NCI-H146 treated with DMSO at 0.1 percent for 48 hours (cell line): ENCODE results near the gene SYVN1.
"Not testable (repeated sequence)": the region's sequence is repeated elsewhere in the genome, so short reads cannot be mapped to it uniquely, and the experiment has no call there.

ENCODE experiments used
- DNase-seq: peaks from one replicate; lab custom pipeline; 2025; ENCODE audit not compliant: unreplicated experiment; lab: John Stamatoyannopoulos, UW

SYVN1 gene

DNA sequence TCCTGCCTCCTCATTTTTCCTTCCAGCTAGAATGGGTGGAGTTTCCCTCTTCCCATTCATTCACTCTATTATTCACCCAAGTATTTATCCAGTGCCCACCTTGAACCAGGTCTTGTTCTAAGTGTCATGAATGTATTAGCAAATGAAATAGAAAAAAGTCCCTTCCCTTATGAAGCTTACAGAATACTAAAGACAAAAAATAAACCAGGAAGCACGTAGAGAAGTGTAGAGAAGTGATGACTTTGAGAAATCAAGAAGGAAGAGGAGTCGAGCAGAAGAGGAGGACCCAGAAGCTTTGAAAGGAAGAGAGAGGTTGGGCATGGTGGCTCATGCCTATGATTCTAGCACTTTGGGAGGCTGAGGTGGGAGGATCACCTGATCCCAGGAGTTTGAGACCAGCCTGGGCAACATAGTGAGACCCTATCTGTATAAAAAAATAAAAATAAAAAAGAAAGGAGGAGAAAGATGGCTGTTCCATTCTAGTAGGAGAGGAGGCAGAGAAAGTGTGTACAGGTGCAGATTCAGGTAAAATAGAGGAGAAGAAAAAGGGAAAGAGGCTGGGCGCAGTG lies 17.1 kb upstream of the SYVN1 start:
- no peak for DNase-seq

DNA sequence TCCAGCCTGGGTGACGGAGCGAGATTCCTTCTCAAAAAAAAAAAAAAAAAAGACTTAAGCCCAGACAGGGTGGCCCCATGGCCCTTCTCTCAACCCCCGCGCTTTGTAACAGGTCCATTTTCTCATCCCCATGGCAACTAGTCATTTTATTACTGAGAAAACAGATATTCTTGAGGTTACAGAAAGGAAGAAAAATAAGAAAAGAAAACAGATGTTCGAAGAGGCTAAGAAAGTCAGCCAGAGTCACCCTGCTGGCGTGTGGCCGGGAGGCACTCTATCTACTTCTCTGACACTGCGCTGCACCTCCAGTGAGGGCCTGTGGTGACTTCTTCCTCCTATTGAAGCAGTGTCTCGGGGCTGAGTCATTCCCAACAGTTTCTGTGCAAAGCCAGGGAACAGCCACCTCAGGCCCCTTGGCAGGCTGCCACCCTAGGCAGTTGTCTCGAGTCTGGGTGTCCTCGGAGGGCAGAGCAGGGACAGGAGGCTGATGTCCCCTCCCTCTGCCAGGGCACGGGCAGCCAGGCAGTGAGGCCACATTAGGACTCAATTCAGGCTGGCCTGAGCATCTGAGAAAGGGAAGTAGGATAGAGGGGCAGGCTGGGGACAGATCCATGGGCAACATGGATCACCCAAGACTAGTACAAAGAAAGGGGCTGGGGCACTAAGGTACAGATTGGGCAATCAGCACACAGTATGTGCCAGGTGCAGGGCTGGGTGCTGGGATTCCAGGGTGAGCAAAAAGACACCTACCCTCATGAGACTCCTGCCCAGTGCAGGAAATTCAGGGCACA lies 16.4 kb upstream of the SYVN1 start:
- DNase-seq = no peak

DNA sequence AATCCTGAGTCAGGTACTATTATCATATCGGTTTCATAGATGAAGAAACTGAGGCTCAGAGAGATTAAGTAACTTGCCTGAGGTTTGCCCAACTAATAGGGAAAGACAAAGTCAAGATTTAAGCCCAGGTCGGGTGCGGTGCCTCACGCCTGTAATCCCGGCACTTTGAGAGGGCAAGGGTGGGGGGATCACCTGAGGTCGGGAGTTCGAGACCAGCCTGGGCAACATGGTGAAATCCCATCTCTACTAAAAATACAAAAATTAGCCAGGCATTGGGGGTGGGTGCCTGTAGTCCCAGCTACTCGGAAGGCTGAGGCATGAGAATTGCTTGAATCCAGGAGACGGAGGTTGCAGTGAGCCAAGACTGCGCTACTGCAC lies 15.8 kb upstream of the SYVN1 start:
- not testable (repeated sequence) for DNase-seq

DNA sequence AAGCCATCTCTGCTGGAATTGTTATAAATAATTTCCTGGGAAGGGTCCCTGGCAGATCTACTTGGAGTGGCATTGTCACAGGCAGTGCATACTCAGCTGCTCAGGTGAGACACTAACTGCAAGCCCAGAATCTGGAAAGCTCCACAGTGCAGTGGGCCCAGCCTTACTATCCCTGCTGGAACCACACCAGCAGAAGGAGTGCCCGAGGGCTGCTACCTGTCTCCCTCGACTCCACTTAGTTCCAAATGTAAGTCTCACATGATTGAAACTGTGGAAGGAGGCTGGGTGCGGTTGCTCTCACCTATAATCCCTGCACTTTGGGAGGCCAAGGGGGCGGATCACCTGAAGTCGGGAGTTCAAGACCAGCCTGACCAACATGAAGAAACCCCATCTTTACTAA lies 14.3 kb upstream of the SYVN1 start:
- DNase-seq = no peak

DNA sequence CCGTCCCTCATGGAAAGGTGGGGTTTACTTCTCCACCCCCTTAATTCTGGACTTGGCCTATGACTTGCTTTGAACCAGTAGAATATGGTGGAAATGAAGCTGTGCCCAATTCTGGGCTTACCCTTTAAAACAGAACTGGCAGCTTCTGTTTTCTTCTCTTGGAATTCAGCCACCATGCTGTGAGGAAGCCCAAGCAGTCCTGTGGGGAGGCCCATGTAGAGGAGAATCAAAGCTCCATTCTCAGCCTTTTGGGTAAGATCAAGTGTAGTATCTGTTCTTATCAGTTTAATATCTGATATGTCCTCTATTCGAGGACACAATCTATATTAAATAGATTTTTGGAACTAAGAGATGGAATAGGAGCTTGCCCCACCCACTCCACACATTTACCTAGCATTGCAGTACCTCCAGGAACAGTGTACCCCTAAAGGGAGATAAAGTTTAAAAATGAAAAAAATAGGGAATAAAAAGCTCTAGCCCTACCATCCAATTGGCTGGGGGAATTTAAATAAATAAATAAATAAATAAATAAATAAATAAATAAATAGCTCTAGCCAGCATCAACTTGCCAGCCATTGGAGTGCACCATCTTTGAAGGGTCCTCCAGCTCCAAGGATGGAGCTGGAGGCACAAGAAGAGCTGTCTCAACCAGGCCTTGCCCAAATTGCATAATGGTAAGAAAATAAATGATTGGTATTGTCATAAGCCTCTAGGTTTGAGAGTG lies 13.2 kb upstream of the SYVN1 start:
- DNase-seq = no peak

DNA sequence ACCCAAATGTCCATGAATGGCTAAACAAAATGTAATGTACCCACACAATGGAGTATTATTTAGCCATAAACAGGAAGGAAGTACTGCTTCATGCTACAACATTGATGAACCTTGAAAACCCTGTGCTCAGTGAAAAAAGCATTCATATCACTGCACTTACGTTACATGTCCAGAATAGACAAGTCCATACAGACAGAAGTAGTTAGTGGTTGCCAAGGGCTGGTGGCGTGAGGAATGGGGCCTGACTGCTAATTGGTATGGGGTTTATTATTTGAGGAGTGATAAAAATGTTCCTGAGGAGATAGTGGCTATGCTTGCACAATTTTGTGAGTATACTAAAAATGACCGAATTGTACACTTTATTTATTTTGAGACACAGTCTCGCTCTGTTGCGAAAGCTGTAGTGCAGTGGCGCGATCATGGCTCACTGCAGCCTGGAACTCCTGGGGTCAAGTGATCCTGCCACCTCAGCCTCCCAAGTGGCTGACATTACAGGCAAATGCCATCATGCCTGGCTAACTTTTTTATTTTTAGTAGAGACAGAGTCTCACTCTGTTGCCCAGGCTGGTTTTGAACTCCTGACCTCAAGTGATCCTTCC lies 7.7 kb upstream of the SYVN1 start:
- no peak for DNase-seq

DNA sequence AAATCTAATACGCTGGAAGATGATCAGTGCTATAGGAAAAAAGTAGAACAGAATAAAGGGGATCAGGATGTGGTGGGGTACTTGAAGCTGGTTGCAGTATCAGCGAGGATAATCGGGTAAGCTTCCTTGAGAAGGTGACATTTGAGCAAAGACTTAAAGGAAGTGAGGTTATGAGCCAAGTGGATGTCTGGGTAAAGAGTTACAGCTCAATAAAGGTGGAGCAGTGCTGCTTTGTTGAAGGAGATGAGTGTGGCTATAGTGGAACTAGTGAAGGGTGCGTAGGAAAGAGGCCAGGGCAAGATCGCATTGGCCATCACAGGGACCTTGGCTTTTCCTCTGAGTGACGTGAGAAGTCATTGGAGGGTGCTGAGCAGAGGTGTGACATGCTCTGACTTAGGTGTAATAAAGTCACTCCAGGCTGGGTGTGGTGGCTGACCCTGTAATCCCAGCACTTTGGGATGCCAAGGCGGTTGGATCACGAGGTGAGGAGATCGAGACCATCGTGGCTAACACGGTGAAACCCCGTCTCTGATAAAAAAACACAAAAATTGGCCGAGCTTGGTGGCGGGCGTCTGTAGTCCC lies 2.3 kb upstream of the SYVN1 start:
- DNase-seq = no peak

DNA sequence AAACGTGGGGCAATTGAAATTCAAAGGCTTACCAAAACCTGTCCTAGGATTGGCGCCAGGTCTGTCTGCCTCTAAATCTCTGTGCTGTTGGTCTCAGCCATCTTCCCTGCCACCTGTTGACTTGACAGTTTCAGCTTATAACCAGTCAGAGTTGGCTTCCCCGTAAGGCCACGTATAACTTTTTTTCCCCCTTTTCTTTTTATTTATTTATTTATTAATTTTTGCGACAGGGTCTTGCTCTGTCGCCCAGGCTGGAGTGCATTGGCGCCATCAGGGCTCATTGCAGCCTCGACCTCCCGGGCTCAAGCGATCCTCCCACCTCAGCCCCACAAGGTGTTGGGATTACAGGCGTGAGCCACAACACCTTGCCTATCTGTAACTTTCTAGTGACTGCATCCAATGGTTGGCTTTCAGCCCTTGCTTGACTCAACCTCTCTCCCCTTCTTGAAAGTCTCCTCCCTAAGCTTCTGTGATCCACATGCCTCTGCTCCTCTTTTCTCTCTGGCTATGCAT lies 1.4 kb upstream of the SYVN1 start:
- DNase-seq = peak; percentile 17

DNA sequence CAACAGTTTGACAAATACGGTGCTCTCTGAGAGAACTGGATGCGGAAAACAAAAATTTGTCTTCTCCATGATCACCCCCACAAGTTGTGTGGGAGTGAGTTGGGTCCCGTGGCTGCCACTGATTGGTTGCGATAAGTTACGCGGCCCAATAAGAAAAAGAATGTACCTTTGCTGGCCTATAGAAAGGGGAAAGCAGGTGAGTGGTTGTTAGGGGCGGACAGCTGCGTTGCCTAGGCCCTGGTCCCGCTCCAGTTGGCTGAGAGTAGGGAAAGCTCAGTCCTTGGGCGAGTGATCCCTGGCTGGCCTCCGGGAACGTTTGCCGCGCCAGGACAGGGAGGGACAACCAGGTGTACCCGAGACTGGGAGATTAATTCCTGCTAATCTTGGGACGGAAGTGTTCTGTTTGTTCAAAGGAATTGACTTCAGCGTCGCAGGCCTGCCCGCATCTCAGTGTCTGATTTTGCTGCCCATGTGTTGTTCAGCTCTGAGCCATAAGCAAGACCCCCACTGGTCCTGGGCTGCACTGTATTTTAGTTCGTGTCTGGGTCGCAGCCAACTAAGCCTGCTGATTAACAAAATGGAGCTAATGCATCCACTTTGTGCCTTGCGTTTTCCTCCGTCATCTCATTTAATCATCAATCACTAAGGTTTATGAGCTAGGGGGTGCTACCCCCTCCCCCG lies 773 bp upstream of the SYVN1 start:
- peak; percentile 98 for DNase-seq

DNA sequence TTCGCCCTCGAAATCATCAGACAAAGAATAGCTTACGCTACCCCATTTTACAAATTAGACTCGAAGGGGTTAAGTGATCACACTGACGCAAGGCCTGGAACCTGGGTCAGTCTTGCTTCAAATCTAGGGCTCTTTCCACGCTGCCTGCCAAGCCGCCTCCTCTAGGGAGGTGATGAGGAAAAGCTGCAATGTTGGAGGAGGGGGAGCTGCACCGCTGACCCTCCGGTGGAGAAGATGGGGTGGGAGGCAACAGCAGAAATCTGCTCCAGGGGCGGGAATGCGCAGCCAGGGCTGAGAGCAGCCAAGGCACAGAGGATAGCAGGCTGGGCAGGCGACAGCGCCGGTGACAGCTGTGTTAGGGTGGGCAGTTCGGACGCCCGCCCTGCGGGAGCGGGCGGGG lies 595 bp downstream of the SYVN1 start:
- DNase-seq = no peak

DNA sequence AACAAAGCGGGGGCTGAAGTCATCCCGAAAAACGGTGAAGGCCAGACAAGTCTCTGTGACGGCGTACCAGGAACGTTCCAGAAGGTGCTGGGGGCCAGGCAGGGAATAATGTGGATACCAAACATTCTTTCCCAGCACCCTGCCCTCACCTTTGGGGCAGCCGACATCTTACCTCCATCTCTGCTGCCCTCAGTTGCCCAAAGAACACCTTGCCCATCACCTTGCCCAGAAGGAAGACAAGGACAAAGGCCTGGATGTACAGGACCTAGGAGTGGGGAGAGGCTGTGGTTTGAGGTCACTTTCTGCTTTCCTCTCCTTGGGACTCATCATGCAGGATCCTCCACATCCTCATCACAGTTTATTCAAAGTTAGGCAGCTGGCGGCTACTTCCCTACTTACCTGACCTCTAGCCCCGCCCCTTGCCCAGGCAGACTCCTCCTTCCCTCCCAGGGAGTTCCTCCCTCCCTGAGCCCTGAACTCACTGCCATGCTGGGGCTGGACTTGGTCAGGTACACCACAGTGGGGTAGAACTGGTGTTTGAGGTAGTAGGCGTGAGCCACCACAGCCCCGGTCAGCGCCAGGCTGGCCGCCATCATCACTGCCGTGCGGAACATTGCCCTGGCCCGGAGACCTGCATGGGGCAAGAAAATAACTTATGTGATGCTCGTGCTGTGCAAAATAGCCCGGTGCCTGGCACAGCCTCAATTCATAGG lies 1.2 kb downstream of the SYVN1 start:
- no peak for DNase-seq

DNA sequence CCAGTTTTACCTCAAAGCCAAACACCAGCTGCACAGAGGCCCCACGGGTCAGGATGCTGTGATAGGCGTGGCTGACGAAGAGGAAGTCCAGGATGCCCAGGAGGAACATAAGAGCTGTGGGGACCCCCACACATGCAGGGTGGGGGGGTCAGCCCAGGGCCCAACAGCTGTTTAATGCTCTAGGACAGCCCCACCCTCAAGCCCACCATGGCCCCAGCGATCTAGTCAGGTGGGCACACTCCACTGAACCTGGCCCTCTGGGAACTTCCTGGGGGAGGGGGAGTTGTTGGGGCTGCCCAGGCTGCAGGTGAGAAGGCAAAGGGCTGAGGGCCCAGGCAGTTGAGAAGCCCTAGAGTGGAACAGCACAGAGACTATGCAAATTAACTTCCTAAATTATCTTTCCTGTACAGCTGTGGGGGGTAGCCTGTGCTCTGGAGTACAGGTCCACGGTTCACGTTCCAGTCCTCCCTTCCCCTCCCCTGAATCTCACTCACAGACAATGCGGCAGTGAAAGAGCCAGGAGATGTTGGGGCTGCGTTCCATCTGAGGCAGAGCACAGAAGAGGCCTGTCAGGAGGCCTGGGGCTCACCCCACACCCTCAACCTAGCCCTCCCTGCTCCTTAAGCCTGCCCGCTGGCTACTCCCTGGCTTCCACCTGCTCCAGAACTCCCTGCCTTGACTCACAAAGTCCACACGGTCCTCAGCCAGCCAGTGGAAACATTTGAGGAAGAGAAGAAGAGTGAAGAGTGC lies 1.9 kb downstream of the SYVN1 start:
- no peak for DNase-seq

DNA sequence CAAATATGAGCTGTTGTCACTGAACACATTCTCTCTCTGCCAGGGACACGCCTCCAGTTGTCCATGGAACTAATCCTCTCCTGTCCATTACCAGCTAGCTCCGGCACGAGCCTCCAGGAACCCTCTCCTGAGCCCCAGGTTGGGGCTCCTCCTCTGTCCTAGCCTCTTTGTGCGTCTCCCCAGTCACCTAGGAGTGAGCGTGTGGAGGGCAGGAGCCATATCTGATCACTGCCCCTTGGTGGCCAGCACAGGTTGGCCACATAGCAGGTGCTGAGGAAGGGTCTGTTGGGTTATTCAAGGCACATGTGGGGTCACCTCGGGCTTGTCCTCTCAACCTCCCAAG lies 2.5 kb downstream of the SYVN1 start:
- no peak for DNase-seq

DNA sequence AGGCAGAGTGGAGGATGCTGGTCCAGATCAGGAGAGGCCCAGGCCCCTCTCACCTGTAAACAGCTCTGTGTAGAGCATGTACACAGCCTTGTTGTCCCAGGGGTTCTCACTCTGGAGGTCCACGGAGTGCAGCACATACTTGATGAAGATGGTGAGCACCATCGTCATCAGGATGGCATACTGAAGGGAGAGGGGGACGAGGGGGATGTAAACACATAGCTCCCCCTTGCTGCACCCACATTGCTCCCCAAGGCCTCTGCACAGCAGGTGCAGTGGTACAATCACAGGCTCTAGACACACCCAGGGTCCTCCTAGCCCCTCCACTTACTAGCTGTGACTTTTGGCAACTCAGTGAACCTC lies 2.9 kb downstream of the SYVN1 start:
- no peak for DNase-seq

DNA sequence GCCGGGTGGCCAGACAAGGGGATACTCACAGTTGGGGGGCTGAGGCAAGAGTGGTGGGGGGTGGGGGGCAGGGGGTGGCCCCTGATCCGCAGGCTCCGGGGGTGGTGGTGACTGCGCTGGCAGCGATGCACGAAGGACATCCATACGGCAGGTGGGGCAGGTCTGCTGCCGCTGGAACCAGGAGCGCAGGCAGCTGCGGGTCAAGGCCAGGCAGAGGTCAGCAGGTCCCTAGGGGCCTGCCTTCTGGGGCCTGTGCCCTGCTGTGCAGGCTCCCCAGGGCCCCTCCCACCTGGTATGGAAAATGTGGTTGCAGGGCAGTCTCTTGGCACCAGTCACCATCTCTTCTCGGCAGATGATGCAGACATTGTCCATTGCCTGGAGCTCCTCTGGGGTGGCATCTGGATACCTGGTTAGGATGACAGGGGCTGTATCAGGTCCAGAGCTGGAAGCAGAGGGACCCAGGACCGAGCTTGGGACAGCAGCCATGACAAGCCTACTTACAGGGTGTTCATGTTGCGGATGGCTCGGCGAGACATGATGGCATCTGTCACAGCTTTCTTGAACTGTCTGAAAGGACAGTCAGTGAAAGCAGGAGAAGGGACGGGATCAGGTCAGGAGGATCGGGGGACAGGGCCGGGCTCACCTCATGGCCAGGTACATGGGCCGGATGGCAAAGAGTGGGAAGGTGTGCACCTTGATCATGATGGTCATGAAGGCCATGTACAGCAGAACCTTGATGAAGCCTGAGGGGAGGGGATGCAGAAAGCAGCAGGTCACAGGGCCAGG lies 3.5 kb downstream of the SYVN1 start:
- no peak for DNase-seq

DNA sequence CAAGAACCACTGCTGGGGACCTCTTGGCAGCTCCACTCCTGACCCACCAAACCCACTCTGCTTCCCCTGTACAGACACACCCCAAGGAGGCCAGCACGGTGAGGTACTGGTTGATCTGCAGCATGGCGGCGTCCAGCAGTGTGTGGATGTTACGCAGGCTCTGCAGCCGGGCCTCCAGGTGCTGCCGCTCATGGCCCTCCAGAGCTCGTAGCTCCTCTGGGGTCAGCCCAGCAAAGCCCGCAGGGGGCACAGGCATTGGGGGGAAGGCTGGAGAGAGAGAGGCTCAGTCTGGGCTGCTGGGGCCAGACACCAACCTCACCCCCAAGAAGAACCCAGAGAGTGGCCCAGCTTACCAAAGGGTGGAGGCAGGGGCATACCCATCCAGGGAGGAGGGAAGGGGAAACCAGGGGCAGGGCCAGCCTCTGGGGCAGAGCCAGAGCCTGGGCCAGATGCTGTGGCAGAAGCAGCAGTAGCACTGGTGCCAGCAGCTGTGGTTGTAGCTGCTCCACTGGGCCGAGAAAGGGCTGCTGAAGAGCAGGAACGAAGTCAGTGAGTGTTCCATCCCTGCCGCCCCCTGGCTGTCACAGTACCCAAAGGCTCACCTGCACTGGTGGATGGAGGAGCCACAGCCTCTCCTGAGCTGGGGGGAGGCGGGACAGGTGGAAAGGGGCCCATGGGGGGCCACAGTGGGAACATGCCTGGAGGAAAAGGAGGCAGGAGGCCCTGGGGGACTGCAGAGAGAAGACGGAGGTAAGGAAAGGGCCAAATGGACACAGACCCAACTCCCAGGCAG lies 4.5 kb downstream of the SYVN1 start:
- no peak for DNase-seq

DNA sequence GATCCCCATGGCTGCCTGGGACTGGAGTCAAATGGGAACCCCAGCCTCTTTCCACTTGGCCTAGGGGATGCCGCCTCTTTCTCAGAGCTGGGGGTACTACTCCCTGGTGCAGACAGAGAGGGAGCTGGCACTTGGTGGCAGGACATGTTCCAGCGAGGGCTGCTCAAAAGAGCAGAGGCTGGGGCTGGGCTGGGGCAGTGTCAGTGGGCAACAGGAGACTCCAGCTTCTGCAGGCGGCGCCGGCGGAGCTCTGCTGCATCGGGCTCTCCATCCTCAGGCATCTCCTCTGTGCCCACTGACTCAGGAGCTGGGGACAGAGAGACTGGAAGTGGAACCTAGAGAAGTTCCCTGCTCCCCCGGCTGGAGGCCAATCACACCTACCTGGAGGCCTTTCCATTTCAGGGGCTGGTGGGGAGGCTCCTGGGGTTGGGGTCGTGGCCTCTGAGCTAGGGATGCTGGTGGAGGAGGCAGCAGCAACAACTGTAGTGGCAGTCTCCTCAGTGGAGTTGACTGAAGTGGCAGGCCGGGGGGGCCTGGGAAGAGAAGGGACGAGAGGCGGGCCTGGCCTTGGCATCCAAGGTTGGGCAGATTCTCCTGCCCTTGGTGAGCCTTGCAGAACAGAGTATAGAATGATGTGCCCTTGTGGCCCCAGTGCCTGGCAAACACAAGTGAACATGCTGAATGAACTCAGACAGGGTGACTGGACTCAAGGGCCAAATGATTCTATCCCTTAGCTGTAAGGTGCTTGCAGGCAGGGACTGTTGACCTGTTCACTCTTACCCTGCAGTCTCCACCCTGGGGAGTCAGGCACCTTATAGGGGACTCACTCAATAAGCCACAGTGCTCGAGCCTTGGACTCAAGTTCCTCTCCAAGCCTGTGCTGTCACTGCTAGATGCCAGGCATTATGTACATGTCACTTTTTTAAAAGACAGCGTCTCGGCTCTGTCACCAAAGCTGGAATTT lies 5.9 kb downstream of the SYVN1 start:
- no peak for DNase-seq
